MM.1S (cell line): ENCODE results near the gene ING1.

Experiments used
- DNase-seq: peaks from one replicate; pipeline ENCODE4 v3.0.0-alpha.2; 2015
- H2AFZ ChIP-seq: fragments of 300-600 bp; sonication (generic); 2 replicates; pipeline ENCODE4 v1.6.0; 2016; ENCODE audit warnings: antibody characterized with exemption, low read length
- H3F3A ChIP-seq: fragments of 300-600 bp; sonication (generic); 2 replicates; pipeline ENCODE4 v1.6.1; 2016; ENCODE audit warnings: mild to moderate bottlenecking, antibody characterized with exemption, low read length, moderate library complexity, mixed read lengths; ENCODE audit not compliant: insufficient read depth
- H3K27ac ChIP-seq: fragments of 300-600 bp; sonication (generic); 2 replicates; pipeline ENCODE4 v1.5.1; 2016; ENCODE audit warnings: mild to moderate bottlenecking, low read length
- H3K27me3 ChIP-seq: fragments of 300-600 bp; sonication (generic); replicated peaks from 2 replicates; pipeline ENCODE4 v1.6.0; 2016; ENCODE audit warnings: low read length; ENCODE audit not compliant: insufficient read depth
- H3K36me3 ChIP-seq: fragments of 300-600 bp; sonication (generic); replicated peaks from 2 replicates; pipeline ENCODE4 v1.6.1; 2016; ENCODE audit warnings: mild to moderate bottlenecking, low read length, mixed read lengths; ENCODE audit not compliant: insufficient read depth
- H3K4me1 ChIP-seq: fragments of 300-600 bp; sonication (generic); 2 replicates; pipeline ENCODE4 v1.6.1; 2016; ENCODE audit warnings: low read length, mixed read lengths
- H3K4me2 ChIP-seq: fragments of 300-600 bp; sonication (generic); 2 replicates; pipeline ENCODE4 v1.6.0; 2016; ENCODE audit warnings: low read depth, low read length
- H3K4me3 ChIP-seq: fragments of 300-600 bp; sonication (generic); 2 replicates; pipeline ENCODE4 v1.5.1; 2016; ENCODE audit warnings: low read length, mixed read lengths
- H3K79me2 ChIP-seq: fragments of 300-600 bp; sonication (generic); 2 replicates; pipeline ENCODE4 v1.6.1; 2016; ENCODE audit warnings: mixed run types, low read length, mixed read lengths
- H3K9ac ChIP-seq: fragments of 300-600 bp; sonication (generic); 2 replicates; pipeline ENCODE4 v1.6.1; 2016; ENCODE audit warnings: low read length, mixed read lengths
- H3K9me2 ChIP-seq: fragments of 300-600 bp; sonication (generic); replicated peaks from 2 replicates; pipeline ENCODE4 v1.6.1; 2016; ENCODE audit warnings: mild to moderate bottlenecking, low read length, mixed read lengths; ENCODE audit not compliant: insufficient read depth
- H3K9me3 ChIP-seq: fragments of 300-600 bp; sonication (generic); replicated peaks from 2 replicates; pipeline ENCODE4 v1.6.1; 2016; ENCODE audit warnings: mild to moderate bottlenecking, low read length, mixed read lengths; ENCODE audit not compliant: insufficient read depth
- H4K20me1 ChIP-seq: fragments of 300-600 bp; sonication (generic); 2 replicates; pipeline ENCODE4 v1.6.1; 2016; ENCODE audit warnings: mild to moderate bottlenecking, low read length, moderate library complexity, mixed read lengths; ENCODE audit not compliant: insufficient read depth
- CTCF ChIP-seq: fragments of 300-600 bp; sonication (generic); IDR thresholded peaks from 2 replicates; pipeline ENCODE4 v1.5.1; 2016; ENCODE audit warnings: antibody characterized with exemption, low read length, mixed read lengths
- EZH2 ChIP-seq: fragments of 300-600 bp; sonication (generic); optimal IDR thresholded peaks from 2 replicates; pipeline ENCODE3; 2017; ENCODE audit warnings: low read depth, mild to moderate bottlenecking, antibody characterized with exemption, low read length, mixed read lengths
- EZH2phosphoT487 ChIP-seq: fragments of 300-600 bp; sonication (generic); IDR thresholded peaks from 2 replicates; pipeline ENCODE4 v1.6.1; 2018; ENCODE audit warnings: antibody characterized with exemption, low read length

Gene ING1

GRCh38 chr13:110683921-110684320 is 29.6 kb upstream of the ING1 start:
- Histone ChIP-seq H3K9me2 (no peaks in the 10 kb centered on the region), H3K27ac (no peak overlapping the region), H3K27me3 (no peaks in the 10 kb centered on the region), H2AFZ (no peak overlapping the region), H3K4me3 (no peak overlapping the region), H3K9ac (no peak overlapping the region), H3F3A (no peaks in the 10 kb centered on the region), H3K36me3 (no peaks in the 10 kb centered on the region), H3K9me3 (no peaks in the 10 kb centered on the region), H3K4me1 (no peaks in the 10 kb centered on the region), H3K4me2 (no peak overlapping the region), H4K20me1 (no peaks in the 10 kb centered on the region), H3K79me2 (no peaks in the 10 kb centered on the region)
- DNase-seq, result no peak
- TF ChIP-seq EZH2, result no peak
- no peak for TF ChIP-seq EZH2phosphoT487
- no peak for TF ChIP-seq CTCF

DNA sequence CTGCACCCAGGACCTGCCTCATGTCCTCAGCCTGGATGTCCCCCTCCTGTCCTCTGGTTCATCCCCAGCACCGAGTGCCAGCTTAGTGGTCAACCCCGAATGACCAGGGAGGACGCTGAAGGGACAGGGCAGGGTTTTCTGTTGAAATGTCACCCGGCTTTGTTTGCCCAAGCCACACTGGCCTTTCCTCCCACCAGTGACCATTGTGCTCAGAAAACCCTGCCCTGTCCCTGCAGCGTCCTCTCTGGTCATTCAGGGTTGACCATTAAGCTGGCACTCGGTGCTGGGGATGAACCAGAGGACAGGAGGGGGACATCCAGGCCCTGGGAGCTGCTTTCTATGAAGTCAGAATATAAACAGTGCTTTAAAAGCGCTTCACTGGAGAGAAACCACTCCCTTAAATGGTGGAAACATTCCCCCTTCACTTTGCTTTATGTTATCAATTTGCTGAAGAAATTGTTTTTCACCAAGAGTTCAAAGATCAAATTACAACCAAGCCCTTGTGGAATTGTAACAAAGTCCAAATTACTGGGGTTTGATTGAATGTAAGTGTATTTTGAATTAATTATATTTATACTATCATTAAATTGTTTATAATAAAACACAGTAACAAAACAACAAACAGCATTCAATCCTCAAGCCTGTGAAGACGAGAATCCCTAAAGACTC is 29.0 kb upstream of the ING1 start:
- H3K27ac ChIP-seq, result no peak overlapping the region
- TF ChIP-seq EZH2phosphoT487 (no peak), CTCF (no peak), EZH2 (no peak)
- H4K20me1 ChIP-seq, result no peaks in the 10 kb centered on the region
- no peak overlapping the region for H3K4me2 ChIP-seq
- no peaks in the 10 kb centered on the region for H3K36me3 ChIP-seq
- no peak overlapping the region for H2AFZ ChIP-seq
- H3F3A ChIP-seq, result no peaks in the 10 kb centered on the region
- DNase-seq, result no peak
- H3K9me2 ChIP-seq, result no peaks in the 10 kb centered on the region
- H3K4me3 ChIP-seq, result no peak overlapping the region
- H3K79me2 ChIP-seq, result no peaks in the 10 kb centered on the region
- no peaks in the 10 kb centered on the region for H3K27me3 ChIP-seq
- H3K9me3 ChIP-seq, result no peaks in the 10 kb centered on the region
- H3K4me1 ChIP-seq, result no peaks in the 10 kb centered on the region
- no peak overlapping the region for H3K9ac ChIP-seq

- no peaks in the 10 kb centered on the region for H3K9me3 ChIP-seq
- no peak for DNase-seq
- no peaks in the 10 kb centered on the region for H3K9me2 ChIP-seq
- H3K79me2 ChIP-seq, result no peaks in the 10 kb centered on the region
- H3K4me2 ChIP-seq, result no peak overlapping the region
- no peaks in the 10 kb centered on the region for H3F3A ChIP-seq
- H3K4me1 ChIP-seq, result no peaks in the 10 kb centered on the region
- H3K27ac ChIP-seq, result no peak overlapping the region
- H3K27me3 ChIP-seq, result no peaks in the 10 kb centered on the region
- no peaks in the 10 kb centered on the region for H3K36me3 ChIP-seq
- H3K9ac ChIP-seq, result no peak overlapping the region
- TF ChIP-seq CTCF (no peak), EZH2 (no peak), EZH2phosphoT487 (no peak)
- no peak overlapping the region for H3K4me3 ChIP-seq
- no peaks in the 10 kb centered on the region for H4K20me1 ChIP-seq
- no peak overlapping the region for H2AFZ ChIP-seq
These were observed 28.0 kb upstream of the ING1 start for GRCh38 chr13:110685305-110686020.
